Effector memory CD4-positive, alpha-beta T cell (primary cell): ENCODE measurements around the gene ESR2.
"Not testable (repeated sequence)": the region's sequence is repeated elsewhere in the genome, so short reads cannot be mapped to it uniquely, and the experiment has no call there.

Experiments used
- DNase-seq, 3 donors: peaks; one replicate each; pipeline ENCODE4 v3.0.0-alpha.2; 2020
- H3K27ac ChIP-seq: 2 replicates; pipeline ENCODE4 v1.7.0; 2013; ENCODE audit warnings: mild to moderate bottlenecking, low read length, moderate library complexity; ENCODE audit not compliant: insufficient read depth, poor library complexity, severe bottlenecking
- H3K27me3 ChIP-seq: replicated peaks from 2 replicates; pipeline ENCODE4 v1.7.0; 2013; ENCODE audit warnings: mild to moderate bottlenecking, low read length; ENCODE audit not compliant: insufficient read depth, control insufficient read depth, poor library complexity, severe bottlenecking
- H3K36me3 ChIP-seq: 2 replicates; pipeline ENCODE4 v1.7.0; 2013; ENCODE audit warnings: mild to moderate bottlenecking, low read length, moderate library complexity; ENCODE audit not compliant: control insufficient read depth, insufficient read depth
- H3K4me1 ChIP-seq: 2 replicates; pipeline ENCODE4 v1.7.0; 2013; ENCODE audit warnings: low read length, mild to moderate bottlenecking; ENCODE audit not compliant: control insufficient read depth, insufficient read depth, poor library complexity, severe bottlenecking
- H3K4me3 ChIP-seq: 2 replicates; pipeline ENCODE4 v1.7.0; 2013; ENCODE audit warnings: low read length, low read depth, mild to moderate bottlenecking; ENCODE audit not compliant: insufficient read depth, poor library complexity, severe bottlenecking
- H3K9me3 ChIP-seq: 2 replicates; pipeline ENCODE4 v1.7.0; 2013; ENCODE audit warnings: mild to moderate bottlenecking, low read length, moderate library complexity; ENCODE audit not compliant: control insufficient read depth

ESR2 gene

GRCh38 chr14:64123241-64123822 lies 170.8 kb downstream of the ESR2 start:
- peaks cover 79% of the 10 kb centered on the region for H3K36me3 ChIP-seq
- no peak for DNase-seq
- H3K27ac ChIP-seq = no peak overlapping the region
- no peaks in the 10 kb centered on the region for H3K9me3 ChIP-seq
- H3K4me1 ChIP-seq = no peaks in the 10 kb centered on the region
- H3K27me3 ChIP-seq = no peaks in the 10 kb centered on the region
- no peak overlapping the region for H3K4me3 ChIP-seq

- Histone ChIP-seq H3K36me3 (peaks cover 63% of the 10 kb centered on the region), H3K9me3 (no peaks in the 10 kb centered on the region), H3K27ac (no peak overlapping the region), H3K4me1 (no peaks in the 10 kb centered on the region), H3K27me3 (no peaks in the 10 kb centered on the region), H3K4me3 (no peak overlapping the region)
- DNase-seq = no peak
Measured at GRCh38 chr14:64119980-64120379, 174.2 kb downstream of the ESR2 start.

- Histone ChIP-seq H3K27ac (no peak overlapping the region), H3K9me3 (no peaks in the 10 kb centered on the region), H3K4me1 (no peaks in the 10 kb centered on the region), H3K27me3 (no peaks in the 10 kb centered on the region), H3K4me3 (no peak overlapping the region), H3K36me3 (peaks cover 63% of the 10 kb centered on the region)
- DNase-seq = no peak
Measured at GRCh38 chr14:64119500-64119899, 174.7 kb downstream of the ESR2 start.

DNA sequence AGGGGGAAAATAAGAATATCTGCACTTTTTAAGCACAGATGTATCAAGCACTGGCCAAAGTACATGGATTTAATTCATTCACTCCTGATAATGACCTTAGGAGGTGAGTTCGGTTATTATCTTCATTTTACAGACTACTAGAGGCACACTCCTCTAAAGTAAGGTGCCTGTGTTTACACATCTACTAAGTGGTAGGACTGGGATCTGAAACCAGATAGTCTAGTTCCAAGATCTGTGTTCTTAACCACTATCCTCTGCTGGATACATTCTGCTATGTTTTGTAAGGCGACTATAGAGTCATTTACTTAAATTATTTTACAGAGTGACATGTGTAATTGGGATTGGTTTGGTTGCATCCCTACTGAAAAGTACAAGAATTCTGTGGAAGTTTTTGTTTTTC lies 175.3 kb downstream of the ESR2 start:
- no peak overlapping the region for H3K4me3 ChIP-seq

GRCh38 chr14:64118403-64118742 lies 175.8 kb downstream of the ESR2 start:
- not testable (repeated sequence) for DNase-seq, H3K27ac ChIP-seq, H3K27me3 ChIP-seq, H3K4me1 ChIP-seq, H3K9me3 ChIP-seq, H3K4me3 ChIP-seq
- H3K36me3 ChIP-seq = peaks cover 70% of the 10 kb centered on the region

More for the DNA sequence above, 175.3 kb downstream of the ESR2 start:
- Histone ChIP-seq H3K9me3 (no peaks in the 10 kb centered on the region), H3K36me3 (peaks cover 69% of the 10 kb centered on the region), H3K27ac (no peak overlapping the region), H3K27me3 (no peaks in the 10 kb centered on the region), H3K4me1 (no peaks in the 10 kb centered on the region)
- no peak for DNase-seq

- H3K36me3 ChIP-seq = peaks cover 70% of the 10 kb centered on the region
- no peaks in the 10 kb centered on the region for H3K9me3 ChIP-seq
- no peaks in the 10 kb centered on the region for H3K27me3 ChIP-seq
- no peak overlapping the region for H3K27ac ChIP-seq
- no peak for DNase-seq
- no peaks in the 10 kb centered on the region for H3K4me1 ChIP-seq
- no peak overlapping the region for H3K4me3 ChIP-seq
Measured at GRCh38 chr14:64117671-64118402, 176.3 kb downstream of the ESR2 start.

DNA sequence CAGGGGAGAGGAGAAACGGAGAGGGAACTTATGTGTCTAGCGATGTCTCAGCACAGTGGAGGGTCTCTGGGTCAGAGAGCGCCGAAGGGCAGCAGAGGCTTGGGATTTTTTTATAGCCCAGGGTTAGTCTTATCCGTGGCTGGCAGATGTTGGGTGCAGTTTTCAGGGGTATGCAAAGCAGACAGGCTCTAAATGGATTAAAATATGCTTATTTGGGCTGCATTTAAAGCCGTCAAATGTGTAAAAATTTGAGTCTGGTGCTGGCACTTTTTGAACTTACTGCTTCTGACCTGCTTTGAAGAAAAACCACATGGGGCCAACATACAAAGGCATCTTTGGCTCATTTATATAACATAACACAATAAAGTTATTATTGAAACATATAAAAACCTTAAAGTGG lies 178.8 kb downstream of the ESR2 start:
- Histone ChIP-seq H3K36me3 (peaks cover 57% of the 10 kb centered on the region), H3K27ac (no peak overlapping the region)

DNA sequence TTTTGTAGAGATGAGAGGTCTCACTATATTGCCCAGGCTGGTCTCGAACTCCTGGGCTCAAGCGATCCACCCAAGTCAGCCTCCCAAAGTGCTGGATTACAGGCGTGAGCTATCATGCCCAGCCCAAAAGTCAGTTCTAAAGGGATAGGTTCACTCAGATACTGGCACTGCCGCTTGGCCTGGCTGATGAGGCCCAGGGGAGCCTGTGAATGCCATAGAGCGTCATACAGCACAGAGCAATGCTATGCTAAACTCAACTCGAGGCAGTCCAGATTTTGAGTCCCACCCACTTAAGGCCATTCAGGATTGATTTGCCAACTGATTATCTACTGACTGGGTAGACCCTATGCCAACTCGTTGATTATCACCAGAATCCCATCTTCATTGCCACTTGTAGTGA lies 179.4 kb downstream of the ESR2 start:
- Histone ChIP-seq H3K27ac (no peak overlapping the region), H3K36me3 (peaks cover 53% of the 10 kb centered on the region)
- DNase-seq = no peak

More for the DNA sequence above, 178.8 kb downstream of the ESR2 start:
- H3K9me3 ChIP-seq = no peaks in the 10 kb centered on the region
- no peaks in the 10 kb centered on the region for H3K4me1 ChIP-seq
- H3K4me3 ChIP-seq = no peak overlapping the region
- no peaks in the 10 kb centered on the region for H3K27me3 ChIP-seq
- DNase-seq = no peak

DNA sequence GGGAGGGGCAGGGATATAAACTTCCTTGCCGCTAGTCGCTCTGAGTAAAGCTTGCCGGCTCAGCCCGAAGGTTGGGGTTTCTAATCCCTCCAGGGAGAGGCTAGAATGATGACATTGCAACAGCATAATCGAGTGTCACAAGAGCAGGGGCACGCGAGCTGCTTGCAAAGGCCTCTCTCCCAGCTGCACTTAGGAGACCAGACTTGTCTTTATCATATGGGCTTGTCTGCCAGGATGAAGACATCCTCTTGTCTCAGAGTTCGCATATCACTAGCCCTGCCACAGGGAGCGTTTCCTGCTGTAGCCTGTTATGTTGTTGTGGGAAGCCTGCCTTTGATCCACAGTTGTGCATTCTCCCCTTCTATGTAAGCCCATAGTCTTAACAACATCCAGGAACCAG lies 180.0 kb downstream of the ESR2 start:
- Histone ChIP-seq H3K4me3 (no peak overlapping the region), H3K36me3 (peaks cover 48% of the 10 kb centered on the region), H3K27me3 (no peaks in the 10 kb centered on the region), H3K27ac (no peak overlapping the region), H3K4me1 (no peaks in the 10 kb centered on the region), H3K9me3 (no peaks in the 10 kb centered on the region)
- no peak for DNase-seq

More for the DNA sequence above, 179.4 kb downstream of the ESR2 start:
- no peaks in the 10 kb centered on the region for H3K27me3 ChIP-seq
- H3K4me3 ChIP-seq = no peak overlapping the region
- no peaks in the 10 kb centered on the region for H3K9me3 ChIP-seq
- H3K4me1 ChIP-seq = no peaks in the 10 kb centered on the region

GRCh38 chr14:64112867-64113678 lies 181.1 kb downstream of the ESR2 start:
- H3K36me3 ChIP-seq = peaks cover 51% of the 10 kb centered on the region
- H3K4me1 ChIP-seq = no peaks in the 10 kb centered on the region
- no peak overlapping the region for H3K4me3 ChIP-seq
- no peaks in the 10 kb centered on the region for H3K9me3 ChIP-seq
- DNase-seq = no peak
- no peak overlapping the region for H3K27ac ChIP-seq
- H3K27me3 ChIP-seq = no peaks in the 10 kb centered on the region
